Left lung (tissue), 10 donors: ENCODE measurements around the gene TBX4. TPM values are rescaled to one million over a fixed set of nuclear protein-coding genes. Genes with fewer than 3 reads are reported as not detected.

ENCODE experiments used
- ATAC-seq: fragments of 200-7000 bp; cut with Tn5 transposase; one replicate; pipeline ENCODE4 v1.9.1; 2020; ENCODE audit warnings: moderate library complexity
- DNase-seq, 4 donors: peaks; one replicate each; pipeline ENCODE4 v3.0.0-alpha.2; 2013 to 2020
- H3K27ac ChIP-seq, 2 donors: fragments of 200-600 bp; sonication (generic) in 1 of 2; one replicate each; pipeline versions ENCODE4 v1.5.0 to v1.8.0; 2020 to 2021
- H3K27me3 ChIP-seq, 2 donors: fragments of 200-600 bp; sonication (generic) in 1 of 2; one replicate each; pipeline versions ENCODE4 v1.5.0 to v1.8.0; 2020 to 2021
- H3K36me3 ChIP-seq, 2 donors: fragments of 200-600 bp; sonication (generic) in 1 of 2; one replicate each; pipeline versions ENCODE4 v1.5.0 to v1.8.0; 2020 to 2021
- H3K4me1 ChIP-seq, 2 donors: fragments of 200-600 bp; one replicate each; pipeline ENCODE4 v1.8.0; 2021
- H3K4me3 ChIP-seq, 2 donors: fragments of 200-600 bp; sonication (generic) in 1 of 2; one replicate each; pipeline versions ENCODE4 v1.5.0 to v1.8.0; 2020 to 2021; ENCODE audit warnings: mild to moderate bottlenecking in 1 of 2
- H3K9me3 ChIP-seq, 2 donors: fragments of 200-600 bp; sonication (generic) in 1 of 2; one replicate each; pipeline versions ENCODE4 v1.5.0 to v1.8.0; 2020 to 2021
- intact Hi-C, 2 donors: fragments of 100-400 bp; cut with DNase I; formaldehyde crosslinking; loops; one replicate each; pipeline versions ENCODE4 v1.11.2 to v1.14.2; 2022
- polyA plus RNA-seq, 6 donors: library from polyadenylated mRNA; unstranded; fragments of 120-200 nt; gene quantifications; one replicate each; pipeline ENCODE4 v1.2.1, GENCODE V29; 2013; ENCODE audit not compliant: insufficient read length in 6 of 6
- total RNA-seq, 2 donors: library from RNA; stranded (reverse); fragmentation: NEBNext Ultra II Directional; extraction: Animal tissue kit (Norgen Biotek cat#: 25700); gene quantifications; one replicate each; pipeline ENCODE4 v1.2.1, GENCODE V29; 2021
- TF ChIP-seq, protein P1 (sequence below), 2 donors: fragments of 200-600 bp; sonication (generic) in 1 of 2; IDR thresholded peaks; one replicate each; pipeline versions ENCODE4 v1.5.0 to v1.8.0; 2021; ENCODE audit warnings: antibody characterized with exemption in 2 of 2
- donor health status: DM: no; HTN: yes; CAD: no.
- donor health status: DM: no; HTN: no; CAD: no.

TBX4 gene
- total and polyA plus RNA-seq, 8 donors = 21.2 to 190 (median 162) TPM

DNA sequence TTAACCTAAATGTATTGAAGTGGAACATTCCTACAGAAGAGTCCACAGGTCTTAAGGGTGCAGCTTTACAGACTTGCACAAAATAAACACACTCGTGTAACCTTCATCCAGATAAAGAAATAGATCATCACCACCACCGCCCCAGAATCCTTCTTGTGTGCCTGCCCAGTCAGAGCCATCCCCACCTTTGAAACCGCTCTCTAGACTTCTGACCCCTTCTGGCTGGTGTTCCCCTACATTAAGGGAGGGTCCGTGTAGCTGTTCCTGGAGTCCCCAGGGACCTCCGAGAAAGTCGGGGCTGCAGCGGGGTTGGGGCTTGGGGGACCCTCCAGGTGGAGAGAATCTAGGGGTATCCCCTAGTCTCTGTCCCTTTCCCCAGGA, 9.4 kb downstream of the TBX4 start:
- no peak for ATAC-seq
- TF ChIP-seq, protein P1, sequence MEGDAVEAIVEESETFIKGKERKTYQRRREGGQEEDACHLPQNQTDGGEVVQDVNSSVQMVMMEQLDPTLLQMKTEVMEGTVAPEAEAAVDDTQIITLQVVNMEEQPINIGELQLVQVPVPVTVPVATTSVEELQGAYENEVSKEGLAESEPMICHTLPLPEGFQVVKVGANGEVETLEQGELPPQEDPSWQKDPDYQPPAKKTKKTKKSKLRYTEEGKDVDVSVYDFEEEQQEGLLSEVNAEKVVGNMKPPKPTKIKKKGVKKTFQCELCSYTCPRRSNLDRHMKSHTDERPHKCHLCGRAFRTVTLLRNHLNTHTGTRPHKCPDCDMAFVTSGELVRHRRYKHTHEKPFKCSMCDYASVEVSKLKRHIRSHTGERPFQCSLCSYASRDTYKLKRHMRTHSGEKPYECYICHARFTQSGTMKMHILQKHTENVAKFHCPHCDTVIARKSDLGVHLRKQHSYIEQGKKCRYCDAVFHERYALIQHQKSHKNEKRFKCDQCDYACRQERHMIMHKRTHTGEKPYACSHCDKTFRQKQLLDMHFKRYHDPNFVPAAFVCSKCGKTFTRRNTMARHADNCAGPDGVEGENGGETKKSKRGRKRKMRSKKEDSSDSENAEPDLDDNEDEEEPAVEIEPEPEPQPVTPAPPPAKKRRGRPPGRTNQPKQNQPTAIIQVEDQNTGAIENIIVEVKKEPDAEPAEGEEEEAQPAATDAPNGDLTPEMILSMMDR (IDR thresholded peaks at IDR 0.05) = no peak

DNA sequence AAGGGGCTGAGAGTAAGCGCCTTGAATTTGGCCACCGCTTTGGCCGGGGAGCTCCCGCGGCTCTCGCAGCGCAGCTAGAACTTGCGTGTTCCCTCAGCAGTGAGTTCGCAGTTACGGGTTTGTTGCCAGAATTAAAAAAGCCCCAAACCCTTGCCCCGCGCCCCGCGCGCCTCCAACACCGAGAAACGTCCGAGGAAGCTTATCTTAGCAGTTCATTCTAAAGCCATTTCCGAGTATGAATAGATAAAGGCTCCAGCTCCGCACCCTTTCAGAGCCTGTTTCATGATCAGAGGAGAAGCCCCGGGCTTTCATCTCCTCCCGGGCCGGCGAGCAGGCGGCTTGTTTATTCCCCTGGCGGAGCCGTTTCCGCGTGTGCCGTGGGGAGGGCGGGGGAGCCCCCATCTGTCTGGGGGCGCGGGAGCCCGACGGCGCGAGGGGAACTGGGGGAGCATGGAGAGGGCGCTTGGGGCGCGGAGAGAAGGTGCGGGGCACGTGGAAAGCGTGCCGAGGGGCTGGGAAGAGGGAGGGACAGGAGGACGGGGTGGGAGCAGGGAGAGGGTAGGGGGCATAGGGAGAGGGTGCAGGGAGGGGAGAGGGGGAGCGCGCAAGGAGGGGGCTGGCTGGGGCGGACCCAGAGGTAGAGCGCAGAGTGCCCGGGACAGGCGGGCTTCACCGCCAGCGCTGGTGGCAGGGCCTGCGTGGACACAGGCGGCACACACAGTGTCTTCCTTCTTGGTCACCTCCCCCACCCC, 9.9 kb downstream of the TBX4 start:
- H3K27me3 ChIP-seq = peaks cover 54 to 75% of the 10 kb centered on the region in 2 donors

More for the DNA sequence above, 9.4 kb downstream of the TBX4 start:
- H3K27ac ChIP-seq = peak overlapping the region; percentile 25 to 30
- no peak for DNase-seq
- H3K9me3 ChIP-seq = no peaks in the 10 kb centered on the region
- H3K27me3 ChIP-seq = peaks cover 59 to 81% of the 10 kb centered on the region in 2 donors
- H3K36me3 ChIP-seq = no peaks in the 10 kb centered on the region
- intact Hi-C loops = no loop called here
- no peak overlapping the region for H3K4me3 ChIP-seq
- H3K4me1 ChIP-seq = peaks cover 3 to 18% of the 10 kb centered on the region in 2 donors

GRCh38 chr17:61462719-61463315, 10.6 kb downstream of the TBX4 start:
- peaks cover 3 to 19% of the 10 kb centered on the region in 2 donors for H3K4me1 ChIP-seq
- TF ChIP-seq, protein P1 (IDR thresholded peaks at IDR 0.05) = no peak
- peak overlapping the region; percentile 30 to 43 for H3K27ac ChIP-seq
- no peak for DNase-seq
- intact Hi-C loops = no loop called here
- ATAC-seq = no peak
- H3K27me3 ChIP-seq = peaks cover 48 to 68% of the 10 kb centered on the region in 2 donors
- H3K36me3 ChIP-seq = no peaks in the 10 kb centered on the region
- H3K4me3 ChIP-seq = no peak overlapping the region
- no peaks in the 10 kb centered on the region for H3K9me3 ChIP-seq

More for the DNA sequence above, 9.9 kb downstream of the TBX4 start:
- Histone ChIP-seq H3K4me3 (no peak overlapping the region), H3K9me3 (no peaks in the 10 kb centered on the region), H3K27ac (peak overlapping the region; percentile 25 to 30), H3K36me3 (no peaks in the 10 kb centered on the region), H3K4me1 (peaks cover 3 to 18% of the 10 kb centered on the region in 2 donors)
- ATAC-seq (no peak), DNase-seq (peak in 2 of 4 donors; percentile 69 to 85)
- TF ChIP-seq, protein P1 (IDR thresholded peaks at IDR 0.05) = no peak
- intact Hi-C loops = no loop called here

- H3K36me3 ChIP-seq = no peaks in the 10 kb centered on the region
- peaks cover 41 to 61% of the 10 kb centered on the region in 2 donors for H3K27me3 ChIP-seq
- no peak for ATAC-seq
Observed at GRCh38 chr17:61463316-61464129, 11.3 kb downstream of the TBX4 start.

More at GRCh38 chr17:61463316-61464129, 11.3 kb downstream of the TBX4 start:
- no peak for DNase-seq
- Histone ChIP-seq H3K4me1 (peaks cover 3 to 25% of the 10 kb centered on the region in 2 donors), H3K9me3 (no peaks in the 10 kb centered on the region), H3K4me3 (no peak overlapping the region), H3K27ac (peak overlapping the region; percentile 30 to 43)
- intact Hi-C loops = no loop called here
- TF ChIP-seq, protein P1 (IDR thresholded peaks at IDR 0.05) = no peak
